Mesenchymal stem cell (in vitro differentiated cells and primary cell): Measurements from ENCODE around the gene FMN1.

Experiments
- DNase-seq: peaks from one replicate; pipeline ENCODE4 v3.0.0-alpha.2; 2013
- H2AFZ ChIP-seq: one replicate; pipeline ENCODE4 v1.6.1; 2013; ENCODE audit warnings: low read depth, mild to moderate bottlenecking, control low read depth, inconsistent platforms, low read length, moderate library complexity
- H2AK5ac ChIP-seq: 2 replicates; pipeline ENCODE4 v1.6.1; 2013; ENCODE audit warnings: low read length, moderate library complexity, mild to moderate bottlenecking, inconsistent platforms; ENCODE audit not compliant: severe bottlenecking
- H2BK120ac ChIP-seq: one replicate; pipeline ENCODE4 v1.6.1; 2013; ENCODE audit warnings: low read depth, mild to moderate bottlenecking, inconsistent platforms, low read length, moderate library complexity
- H2BK12ac ChIP-seq, 2 experiments: one replicate each; pipeline ENCODE4 v1.6.1; 2013; ENCODE audit warnings: inconsistent platforms in 2 of 2, low read length in 2 of 2, mild to moderate bottlenecking in 2 of 2, moderate library complexity in 2 of 2, control low read depth in 1 of 2
- H2BK15ac ChIP-seq: one replicate; pipeline ENCODE4 v1.6.1; 2013; ENCODE audit warnings: mild to moderate bottlenecking, low read depth, inconsistent platforms; ENCODE audit not compliant: poor library complexity, severe bottlenecking
- H2BK5ac ChIP-seq: 2 replicates; pipeline ENCODE4 v1.6.1; 2013; ENCODE audit warnings: low read depth, mild to moderate bottlenecking, low read length, control low read depth, inconsistent platforms; ENCODE audit not compliant: poor library complexity, severe bottlenecking
- H3K14ac ChIP-seq, 2 experiments: one replicate each; pipeline ENCODE4 v1.6.1; 2013; ENCODE audit warnings: inconsistent platforms in 2 of 2, low read length in 2 of 2, control low read depth in 1 of 2, mild to moderate bottlenecking in 1 of 2, moderate library complexity in 1 of 2
- H3K18ac ChIP-seq, 2 experiments: one replicate each; pipeline ENCODE4 v1.6.1; 2013; ENCODE audit warnings: inconsistent platforms in 2 of 2, low read length in 2 of 2, control low read depth in 1 of 2, low read depth in 1 of 2, mild to moderate bottlenecking in 1 of 2
- H3K23ac ChIP-seq, 2 experiments: one replicate each; pipeline ENCODE4 v1.6.1; 2013; ENCODE audit warnings: inconsistent platforms in 2 of 2, low read length in 2 of 2, mild to moderate bottlenecking in 2 of 2, moderate library complexity in 2 of 2, control low read depth in 1 of 2
- H3K27ac ChIP-seq: 2 replicates; pipeline ENCODE4 v1.5.1; 2013; ENCODE audit warnings: mild to moderate bottlenecking, moderate library complexity, low read length, control low read depth, inconsistent platforms; ENCODE audit not compliant: poor library complexity, severe bottlenecking
- H3K27me3 ChIP-seq, 2 experiments: 2 replicates each; pipeline versions ENCODE4 v1.6.1 to v1.7.0; 2013; ENCODE audit warnings: low read length in 2 of 2, mild to moderate bottlenecking in 2 of 2, moderate library complexity in 2 of 2, control low read depth in 1 of 2, inconsistent platforms in 1 of 2; ENCODE audit not compliant: control insufficient read depth in 1 of 2, insufficient read depth in 1 of 2
- H3K36me3 ChIP-seq, 2 experiments: 2 replicates each; pipeline versions ENCODE4 v1.6.1 to v1.7.0; 2013; ENCODE audit warnings: low read length in 2 of 2, control low read depth in 1 of 2, inconsistent platforms in 1 of 2, low read depth in 1 of 2, mild to moderate bottlenecking in 1 of 2; ENCODE audit not compliant: insufficient read depth in 2 of 2, control insufficient read depth in 1 of 2
- H3K4ac ChIP-seq, 2 experiments: one replicate each; pipeline ENCODE4 v1.6.1; 2013; ENCODE audit warnings: inconsistent platforms in 2 of 2, low read length in 2 of 2, mild to moderate bottlenecking in 2 of 2, moderate library complexity in 2 of 2, control low read depth in 1 of 2, low read depth in 1 of 2
- H3K4me1 ChIP-seq: 2 replicates; pipeline ENCODE4 v1.6.1; 2013; ENCODE audit warnings: low read depth, low read length, control low read depth; ENCODE audit not compliant: control insufficient read depth, insufficient read depth
- H3K4me2 ChIP-seq: 2 replicates; pipeline ENCODE4 v1.6.1; 2013; ENCODE audit warnings: low read length, mild to moderate bottlenecking, inconsistent platforms; ENCODE audit not compliant: poor library complexity, severe bottlenecking
- H3K4me3 ChIP-seq, 2 experiments: 2 replicates each; pipeline versions ENCODE4 v1.5.1 to v1.7.0; 2013; ENCODE audit warnings: low read length in 2 of 2, mild to moderate bottlenecking in 2 of 2, control low read depth in 1 of 2, low read depth in 1 of 2; ENCODE audit not compliant: insufficient read depth in 1 of 2
- H3K79me1 ChIP-seq: replicated peaks from 2 replicates; pipeline ENCODE4 v1.6.1; 2013; ENCODE audit warnings: mild to moderate bottlenecking, control low read depth, low read length, inconsistent platforms; ENCODE audit not compliant: poor library complexity, severe bottlenecking
- H3K9ac ChIP-seq: 2 replicates; pipeline ENCODE4 v1.7.0; 2013; ENCODE audit warnings: mild to moderate bottlenecking, low read length, moderate library complexity
- H3K9me3 ChIP-seq: 2 replicates; pipeline ENCODE4 v1.7.0; 2013; ENCODE audit warnings: mild to moderate bottlenecking, low read length; ENCODE audit not compliant: control insufficient read depth
- H4K8ac ChIP-seq: one replicate; pipeline ENCODE4 v1.6.1; 2013; ENCODE audit warnings: inconsistent platforms, mild to moderate bottlenecking, low read length, moderate library complexity
- H4K91ac ChIP-seq: one replicate; pipeline ENCODE4 v1.6.1; 2013; ENCODE audit warnings: mild to moderate bottlenecking, low read length, inconsistent platforms
- WGBS: methylation state at CpG from one replicate; pipeline ENCODE4 v1.1.7; 2013; ENCODE audit warnings: mixed read lengths; 5-methylcytosine and 5-hydroxymethylcytosine counted together

FMN1 gene

DNA sequence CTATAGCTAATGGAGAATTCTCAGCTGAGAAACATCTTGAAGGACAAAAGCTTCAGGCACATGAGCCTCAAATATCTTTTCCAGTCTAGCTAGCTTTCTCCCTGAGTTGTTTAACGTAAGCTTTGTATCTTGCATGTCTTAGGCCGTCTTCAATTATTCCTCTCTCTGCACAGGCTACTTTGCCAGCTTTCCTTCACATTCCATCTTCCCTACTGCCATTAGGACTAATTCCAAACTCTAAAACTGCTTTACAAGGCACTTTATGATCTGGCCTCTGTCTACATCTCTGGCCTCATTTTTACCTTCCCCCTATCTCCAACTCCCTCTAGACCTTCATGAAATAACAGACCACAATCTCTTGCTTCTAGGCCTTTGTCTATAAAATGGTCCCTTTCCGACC, 305.3 kb downstream of the FMN1 start:
- H3K9me3 ChIP-seq: no peaks in the 10 kb centered on the region
- no peak overlapping the region for H3K27ac ChIP-seq
- no peak overlapping the region for H4K91ac ChIP-seq
- no peak overlapping the region for H3K4me2 ChIP-seq
- H3K4me3 ChIP-seq: no peak overlapping the region
- WGBS: 91% methylated on average over 3 of the region's 3 CpGs
- H3K18ac ChIP-seq: no peak overlapping the region
- no peak overlapping the region for H2BK5ac ChIP-seq
- H2BK120ac ChIP-seq: no peak overlapping the region
- no peak overlapping the region for H3K9ac ChIP-seq
- H3K4ac ChIP-seq: no peak overlapping the region
- H3K4me1 ChIP-seq: no peaks in the 10 kb centered on the region
- no peak overlapping the region for H2AK5ac ChIP-seq
- H3K27me3 ChIP-seq: no peaks in the 10 kb centered on the region
- no peak overlapping the region for H4K8ac ChIP-seq
- no peak for DNase-seq
- peaks cover 0 to 11% of the 10 kb centered on the region in 2 experiments for H3K36me3 ChIP-seq
- no peak overlapping the region for H2BK12ac ChIP-seq
- H3K23ac ChIP-seq: no peak overlapping the region
- H3K14ac ChIP-seq: no peak overlapping the region
- H3K79me1 ChIP-seq: no peaks in the 10 kb centered on the region
- peak overlapping the region; percentile 13 for H2BK15ac ChIP-seq
- no peak overlapping the region for H2AFZ ChIP-seq

- no peak overlapping the region for H4K8ac ChIP-seq
- no peak overlapping the region for H2BK12ac ChIP-seq
- no peak overlapping the region for H3K4me3 ChIP-seq
- H3K9ac ChIP-seq: no peak overlapping the region
- H3K4me2 ChIP-seq: no peak overlapping the region
- H3K27ac ChIP-seq: no peak overlapping the region
- no peak for DNase-seq
- H2AFZ ChIP-seq: no peak overlapping the region
- no peak overlapping the region for H2AK5ac ChIP-seq
- H3K23ac ChIP-seq: no peak overlapping the region
- no peak overlapping the region for H2BK5ac ChIP-seq
- H4K91ac ChIP-seq: no peak overlapping the region
- H3K4me1 ChIP-seq: no peaks in the 10 kb centered on the region
- no peak overlapping the region for H3K14ac ChIP-seq
- no peaks in the 10 kb centered on the region for H3K79me1 ChIP-seq
- no peak overlapping the region for H3K4ac ChIP-seq
- no peaks in the 10 kb centered on the region for H3K27me3 ChIP-seq
- H3K9me3 ChIP-seq: no peaks in the 10 kb centered on the region
- WGBS: 95% methylated on average over 2 of the region's 3 CpGs
- H3K36me3 ChIP-seq: peaks cover 0 to 14% of the 10 kb centered on the region in 2 experiments
- no peak overlapping the region for H2BK15ac ChIP-seq
- no peak overlapping the region for H3K18ac ChIP-seq
- H2BK120ac ChIP-seq: no peak overlapping the region
Measured at GRCh38 chr15:32888221-32888761, 306.2 kb downstream of the FMN1 start.

DNA sequence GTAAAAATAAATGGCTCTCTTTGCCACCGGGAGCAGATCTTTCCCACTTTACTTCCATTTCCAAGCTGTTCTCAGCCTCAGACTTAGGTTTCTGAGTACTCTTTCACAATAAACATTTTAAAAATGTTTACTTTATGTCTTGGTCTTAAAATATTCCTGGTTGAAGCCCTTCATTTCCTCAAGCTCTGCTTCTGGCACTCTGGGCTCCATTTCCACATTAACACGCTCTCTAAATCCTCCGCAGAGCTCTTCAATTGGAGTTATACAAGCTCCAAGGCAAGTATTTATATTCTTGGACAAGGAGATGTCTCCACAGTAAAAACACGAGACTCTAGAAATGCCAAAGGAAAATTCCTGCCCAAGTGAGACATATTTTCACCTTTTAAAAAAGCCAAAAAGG, 307.4 kb downstream of the FMN1 start:
- no peak overlapping the region for H3K27ac ChIP-seq
- H3K36me3 ChIP-seq: peaks cover 0 to 14% of the 10 kb centered on the region in 2 experiments
- H4K8ac ChIP-seq: no peak overlapping the region
- H3K27me3 ChIP-seq: no peaks in the 10 kb centered on the region
- H3K23ac ChIP-seq: no peak overlapping the region
- whole genome bisulfite sequencing: 62% methylated on average over 4 of the region's 4 CpGs
- no peak overlapping the region for H3K9ac ChIP-seq
- no peak overlapping the region for H3K14ac ChIP-seq
- no peak overlapping the region for H2BK120ac ChIP-seq
- no peak overlapping the region for H3K18ac ChIP-seq
- no peak overlapping the region for H2AFZ ChIP-seq
- DNase-seq: peak; percentile 29
- no peaks in the 10 kb centered on the region for H3K4me1 ChIP-seq
- H3K79me1 ChIP-seq: no peaks in the 10 kb centered on the region
- H4K91ac ChIP-seq: no peak overlapping the region
- H2BK15ac ChIP-seq: no peak overlapping the region
- no peak overlapping the region for H2BK12ac ChIP-seq
- no peaks in the 10 kb centered on the region for H3K9me3 ChIP-seq
- H2BK5ac ChIP-seq: no peak overlapping the region
- no peak overlapping the region for H3K4me2 ChIP-seq
- H3K4ac ChIP-seq: no peak overlapping the region
- no peak overlapping the region for H3K4me3 ChIP-seq
- H2AK5ac ChIP-seq: no peak overlapping the region

DNA sequence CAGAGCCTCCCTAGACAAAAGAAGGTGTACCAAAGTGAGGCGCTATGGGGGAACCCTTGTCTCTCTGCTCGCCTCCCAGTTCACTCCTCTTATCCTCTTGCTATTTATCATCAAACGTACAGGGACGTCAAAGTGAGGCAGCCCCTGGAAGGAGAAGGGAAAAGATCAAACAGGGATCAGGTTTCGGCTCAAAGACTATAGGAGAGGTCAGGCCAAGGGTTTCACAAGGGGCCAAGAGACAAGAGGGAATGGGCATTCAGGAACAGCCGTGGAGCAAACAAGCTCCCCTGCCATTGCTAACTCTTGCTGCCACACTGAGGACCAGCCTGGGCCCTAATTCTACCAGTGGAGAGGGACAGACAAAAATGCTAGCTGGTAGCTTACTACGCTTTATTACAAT, 308.1 kb downstream of the FMN1 start:
- Histone ChIP-seq H3K18ac (peak overlapping the region; percentile 46 to 47), H4K8ac (peak overlapping the region; percentile 25), H2AK5ac (no peak overlapping the region)

More for the DNA sequence above, 308.1 kb downstream of the FMN1 start:
- Histone ChIP-seq H3K4me3 (no peak overlapping the region), H3K79me1 (no peaks in the 10 kb centered on the region), H3K27ac (no peak overlapping the region), H2BK120ac (no peak overlapping the region), H3K14ac (peak overlapping the region in 1 of 2 experiments; percentile 37), H3K23ac (peak overlapping the region in 1 of 2 experiments; percentile 72), H3K36me3 (peaks cover 0 to 14% of the 10 kb centered on the region in 2 experiments), H4K91ac (no peak overlapping the region), H2BK15ac (no peak overlapping the region), H3K9ac (no peak overlapping the region), H3K4me2 (no peak overlapping the region), H2BK5ac (no peak overlapping the region), H2AFZ (no peak overlapping the region), H3K9me3 (no peaks in the 10 kb centered on the region), H3K4me1 (no peaks in the 10 kb centered on the region), H3K4ac (peak overlapping the region in 1 of 2 experiments; percentile 52), H3K27me3 (no peaks in the 10 kb centered on the region), H2BK12ac (peak overlapping the region; percentile 28 to 79)
- WGBS: 77% methylated on average over 6 of the region's 7 CpGs
- no peak for DNase-seq
